ENCODE results near the gene PSMB10.
A peak's percentile ranks its signal among the peaks of the same experiment; 100 is the strongest.
"Not testable (repeated sequence)": the region's sequence is repeated elsewhere in the genome, so short reads cannot be mapped to it uniquely, and the experiment has no call there.

Gene PSMB10

GRCh38 chr16:67936124-67936879, at the start of gene PSMB10:
Gene PSMB10 (minus strand): TSS chr16:67936850. CDS start chr16:67936749, 101 bp downstream.
- peak; percentile 2 to 67 for ATAC-seq

- no peak for ATAC-seq
Measured at GRCh38 chr16:67982011-67982696, 45.5 kb upstream of the PSMB10 start.

- ATAC-seq = no peak
Measured at GRCh38 chr16:67979955-67980678, 43.5 kb upstream of the PSMB10 start, which contains the start of gene DPEP3. Gene DPEP3 (minus strand): TSS chr16:67980499. CDS start chr16:67980380, 119 bp downstream.

- ATAC-seq = no peak
Measured at GRCh38 chr16:67977469-67978227, 41.0 kb upstream of the PSMB10 start.

- no peak for ATAC-seq
Measured at GRCh38 chr16:67977005-67977404, 40.4 kb upstream of the PSMB10 start.

- ATAC-seq = no peak
Measured at GRCh38 chr16:67976205-67976604, 39.6 kb upstream of the PSMB10 start.

GRCh38 chr16:67975321-67976105, 38.9 kb upstream of the PSMB10 start:
- ATAC-seq = peak in 1 of 2 donors; percentile 7

- not testable (repeated sequence) for ATAC-seq
Measured at GRCh38 chr16:67972285-67972684, 35.6 kb upstream of the PSMB10 start.

- no peak for ATAC-seq
Measured at GRCh38 chr16:67971111-67971510, 34.5 kb upstream of the PSMB10 start.

GRCh38 chr16:67969254-67970039, 32.8 kb upstream of the PSMB10 start:
- ATAC-seq = peak; percentile 11 to 15

- ATAC-seq = peak; percentile 87
Measured at GRCh38 chr16:67968400-67969253, 32.0 kb upstream of the PSMB10 start, which contains the start of gene SLC12A4. Gene SLC12A4 (minus strand): TSS chr16:67968637. CDS start chr16:67968553, 84 bp downstream.

GRCh38 chr16:67967958-67968399, 31.3 kb upstream of the PSMB10 start:
- peak in 1 of 2 donors; percentile 12 for ATAC-seq

GRCh38 chr16:67967183-67967957, 30.7 kb upstream of the PSMB10 start:
- peak; percentile 44 to 45 for ATAC-seq

GRCh38 chr16:67966549-67967182, 30.0 kb upstream of the PSMB10 start:
- no peak for ATAC-seq

- no peak for ATAC-seq
Measured at GRCh38 chr16:67965668-67966548, 29.3 kb upstream of the PSMB10 start.

- ATAC-seq = no peak
Measured at GRCh38 chr16:67964477-67965131, 28.0 kb upstream of the PSMB10 start.
